Type B pancreatic cell (in vitro differentiated cells): Measurements from ENCODE around the gene NMNAT2. TPM values are rescaled to one million over a fixed set of nuclear protein-coding genes. Genes with fewer than 3 reads are reported as not detected.

Source experiments
- DNase-seq: peaks from one replicate; pipeline ENCODE4 v3.0.0; 2021; ENCODE audit warnings: mixed read lengths; ENCODE audit not compliant: unreplicated experiment; ENCODE audit errors: extremely low spot score
- H3K27ac Mint-ChIP-seq: 2 replicates; pipeline ENCODE4 v1.8.0; 2021; ENCODE audit warnings: mild to moderate bottlenecking, mixed read lengths
- H3K27me3 Mint-ChIP-seq: 2 replicates; pipeline ENCODE4 v1.8.0; 2021; ENCODE audit warnings: mixed read lengths
- H3K36me3 Mint-ChIP-seq: 2 replicates; pipeline ENCODE4 v1.8.0; 2021; ENCODE audit warnings: mixed read lengths
- H3K4me1 Mint-ChIP-seq: one replicate; pipeline ENCODE4 v1.8.0; 2021; ENCODE audit warnings: mixed read lengths; ENCODE audit not compliant: unreplicated experiment
- H3K4me3 Mint-ChIP-seq: 2 replicates; pipeline ENCODE4 v1.8.0; 2021; ENCODE audit warnings: mild to moderate bottlenecking, mixed read lengths
- H3K9me3 Mint-ChIP-seq: 2 replicates; pipeline ENCODE4 v1.8.0; 2021; ENCODE audit warnings: mixed read lengths
- total RNA-seq: library from RNA; stranded (reverse); gene quantifications from 2 replicates; pipeline ENCODE4 v1.2.1, GENCODE V29; 2021; ENCODE audit warnings: low replicate concordance
- TF ChIP-seq, protein P1 (sequence below): fragments of 200-600 bp; sonication (generic); conservative IDR thresholded peaks from 2 replicates; pipeline ENCODE4 v1.5.0; 2021; ENCODE audit warnings: antibody characterized with exemption, mild to moderate bottlenecking

The NMNAT2 gene
- total RNA-seq, 1 donor from 2014 or later, result 3.7 TPM

DNA sequence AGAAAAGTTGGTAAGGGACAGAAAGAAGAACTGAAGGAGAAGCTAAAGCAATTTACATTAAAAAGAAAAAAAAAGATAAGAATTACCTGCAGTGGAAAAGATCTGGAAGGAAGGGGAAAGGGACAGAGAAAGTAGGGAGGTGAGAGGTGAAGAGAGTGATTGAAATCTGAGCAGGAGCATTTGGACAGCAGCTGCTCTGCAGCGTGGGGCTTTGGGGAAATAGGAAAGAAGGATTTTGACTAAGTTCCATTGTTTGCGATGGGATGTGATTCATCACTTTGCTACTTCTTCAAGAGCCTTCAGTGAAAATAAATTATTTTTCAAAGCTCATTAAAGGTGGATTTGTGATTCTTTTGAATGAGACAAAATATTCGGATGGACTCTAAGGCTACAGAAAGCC is 26.1 kb upstream of the NMNAT2 start:
- Mint-ChIP-seq H3K36me3 (no peaks in the 10 kb centered on the region), H3K27ac (no peak overlapping the region), H3K9me3 (no peaks in the 10 kb centered on the region), H3K27me3 (no peaks in the 10 kb centered on the region), H3K4me3 (no peak overlapping the region), H3K4me1 (peaks cover 5% of the 10 kb centered on the region)
- TF ChIP-seq, protein P1, sequence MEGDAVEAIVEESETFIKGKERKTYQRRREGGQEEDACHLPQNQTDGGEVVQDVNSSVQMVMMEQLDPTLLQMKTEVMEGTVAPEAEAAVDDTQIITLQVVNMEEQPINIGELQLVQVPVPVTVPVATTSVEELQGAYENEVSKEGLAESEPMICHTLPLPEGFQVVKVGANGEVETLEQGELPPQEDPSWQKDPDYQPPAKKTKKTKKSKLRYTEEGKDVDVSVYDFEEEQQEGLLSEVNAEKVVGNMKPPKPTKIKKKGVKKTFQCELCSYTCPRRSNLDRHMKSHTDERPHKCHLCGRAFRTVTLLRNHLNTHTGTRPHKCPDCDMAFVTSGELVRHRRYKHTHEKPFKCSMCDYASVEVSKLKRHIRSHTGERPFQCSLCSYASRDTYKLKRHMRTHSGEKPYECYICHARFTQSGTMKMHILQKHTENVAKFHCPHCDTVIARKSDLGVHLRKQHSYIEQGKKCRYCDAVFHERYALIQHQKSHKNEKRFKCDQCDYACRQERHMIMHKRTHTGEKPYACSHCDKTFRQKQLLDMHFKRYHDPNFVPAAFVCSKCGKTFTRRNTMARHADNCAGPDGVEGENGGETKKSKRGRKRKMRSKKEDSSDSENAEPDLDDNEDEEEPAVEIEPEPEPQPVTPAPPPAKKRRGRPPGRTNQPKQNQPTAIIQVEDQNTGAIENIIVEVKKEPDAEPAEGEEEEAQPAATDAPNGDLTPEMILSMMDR, result no peak
- DNase-seq, result no peak

- DNase-seq, result no peak
- Mint-ChIP-seq H3K4me1 (peaks cover 5% of the 10 kb centered on the region), H3K4me3 (no peak overlapping the region), H3K36me3 (no peaks in the 10 kb centered on the region), H3K9me3 (no peaks in the 10 kb centered on the region), H3K27me3 (no peaks in the 10 kb centered on the region), H3K27ac (no peak overlapping the region)
- TF ChIP-seq, protein P1, result no peak
Measured at GRCh38 chr1:183443466-183443865, 25.3 kb upstream of the NMNAT2 start.

GRCh38 chr1:183443011-183443410 is 24.8 kb upstream of the NMNAT2 start:
- TF ChIP-seq, protein P1, result no peak
- H3K9me3 Mint-ChIP-seq, result no peaks in the 10 kb centered on the region
- H3K27ac Mint-ChIP-seq, result no peak overlapping the region
- no peak overlapping the region for H3K4me3 Mint-ChIP-seq
- peaks cover 5% of the 10 kb centered on the region for H3K4me1 Mint-ChIP-seq
- no peaks in the 10 kb centered on the region for H3K27me3 Mint-ChIP-seq
- DNase-seq, result no peak
- H3K36me3 Mint-ChIP-seq, result no peaks in the 10 kb centered on the region

- H3K27me3 Mint-ChIP-seq, result no peaks in the 10 kb centered on the region
- TF ChIP-seq, protein P1, result no peak
- no peak overlapping the region for H3K4me3 Mint-ChIP-seq
- H3K4me1 Mint-ChIP-seq, result peaks cover 2% of the 10 kb centered on the region
- no peaks in the 10 kb centered on the region for H3K9me3 Mint-ChIP-seq
- no peak for DNase-seq
- H3K27ac Mint-ChIP-seq, result no peak overlapping the region
- H3K36me3 Mint-ChIP-seq, result no peaks in the 10 kb centered on the region
Measured at GRCh38 chr1:183438060-183438459, 19.9 kb upstream of the NMNAT2 start.

- Mint-ChIP-seq H3K27ac (no peak overlapping the region), H3K4me3 (no peak overlapping the region), H3K36me3 (no peaks in the 10 kb centered on the region), H3K4me1 (no peaks in the 10 kb centered on the region), H3K9me3 (no peaks in the 10 kb centered on the region), H3K27me3 (no peaks in the 10 kb centered on the region)
- TF ChIP-seq, protein P1, result no peak
- no peak for DNase-seq
Measured at GRCh38 chr1:183435497-183435896, 17.3 kb upstream of the NMNAT2 start.

DNA sequence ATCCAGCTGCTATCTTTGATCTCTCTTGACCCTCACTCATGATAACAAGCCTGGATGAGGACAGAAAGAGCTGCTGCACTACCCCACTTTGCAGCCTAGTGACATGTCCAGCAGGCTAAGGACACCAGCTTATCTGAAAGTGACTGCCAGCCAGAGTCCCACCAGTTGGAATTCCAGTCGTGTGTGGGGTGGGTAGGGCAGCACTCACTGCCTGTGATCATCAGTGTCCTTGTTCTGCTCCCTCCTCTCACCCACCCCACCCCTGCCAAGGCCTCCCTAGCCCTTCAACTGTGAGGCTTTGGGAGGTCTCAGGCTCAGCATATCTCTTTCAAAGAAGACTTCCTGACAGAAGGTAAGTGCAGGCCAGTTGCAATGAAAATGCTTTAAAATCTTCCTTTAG is 15.5 kb upstream of the NMNAT2 start:
- H3K4me1 Mint-ChIP-seq, result no peaks in the 10 kb centered on the region
- DNase-seq, result no peak
- no peak overlapping the region for H3K4me3 Mint-ChIP-seq
- no peaks in the 10 kb centered on the region for H3K36me3 Mint-ChIP-seq
- H3K9me3 Mint-ChIP-seq, result no peaks in the 10 kb centered on the region
- H3K27me3 Mint-ChIP-seq, result no peaks in the 10 kb centered on the region
- no peak overlapping the region for H3K27ac Mint-ChIP-seq
- TF ChIP-seq, protein P1, result no peak
